HG03354 (cell line): ENCODE results near the gene CROCC.
"Not testable (repeated sequence)": the region's sequence is repeated elsewhere in the genome, so short reads cannot be mapped to it uniquely, and the experiment has no call there.

Experiments
- ATAC-seq: cut with Tn5 transposase; IDR thresholded peaks from one replicate; pipeline ENCODE4 v1.9.1; 2021; ENCODE audit warnings: mild to moderate bottlenecking; ENCODE audit not compliant: unreplicated experiment, poor library complexity, severe bottlenecking

Gene CROCC

GRCh38 chr1:16929146-16930041 lies 7.7 kb downstream of the CROCC start:
- not testable (repeated sequence) for ATAC-seq

- ATAC-seq: not testable (repeated sequence)
Observed at GRCh38 chr1:16931206-16931934, 9.6 kb downstream of the CROCC start.

GRCh38 chr1:16933945-16934344 lies 12.2 kb downstream of the CROCC start:
- not testable (repeated sequence) for ATAC-seq

- ATAC-seq: not testable (repeated sequence)
Observed at GRCh38 chr1:16936580-16936979, 14.8 kb downstream of the CROCC start.

GRCh38 chr1:16938351-16939321 lies 16.9 kb downstream of the CROCC start:
- ATAC-seq: no peak

- ATAC-seq: not testable (repeated sequence)
Observed at GRCh38 chr1:16939386-16940180, 17.9 kb downstream of the CROCC start.

- ATAC-seq: no peak
Observed at GRCh38 chr1:16944038-16944437, 22.3 kb downstream of the CROCC start.

DNA sequence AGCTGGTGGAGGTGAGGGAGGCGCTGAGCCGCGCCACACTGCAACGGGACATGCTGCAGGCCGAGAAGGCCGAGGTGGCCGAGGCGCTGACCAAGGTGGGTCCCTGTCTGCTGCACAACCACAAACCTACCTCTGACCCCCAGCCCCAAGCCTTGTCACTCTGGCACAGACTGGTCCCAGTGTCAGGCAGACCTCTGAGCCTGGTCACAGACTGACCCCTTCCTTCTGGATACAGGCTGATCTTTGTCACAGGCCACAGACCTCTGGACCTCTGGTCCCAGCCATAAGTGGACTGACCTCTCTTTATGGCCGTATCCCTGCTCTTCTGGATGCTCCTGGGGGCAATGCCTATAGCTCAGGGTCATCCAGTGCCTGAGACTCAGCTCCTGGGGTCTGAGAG lies 23.8 kb downstream of the CROCC start:
- not testable (repeated sequence) for ATAC-seq

- not testable (repeated sequence) for ATAC-seq
Observed at GRCh38 chr1:16946185-16946584, 24.5 kb downstream of the CROCC start.

DNA sequence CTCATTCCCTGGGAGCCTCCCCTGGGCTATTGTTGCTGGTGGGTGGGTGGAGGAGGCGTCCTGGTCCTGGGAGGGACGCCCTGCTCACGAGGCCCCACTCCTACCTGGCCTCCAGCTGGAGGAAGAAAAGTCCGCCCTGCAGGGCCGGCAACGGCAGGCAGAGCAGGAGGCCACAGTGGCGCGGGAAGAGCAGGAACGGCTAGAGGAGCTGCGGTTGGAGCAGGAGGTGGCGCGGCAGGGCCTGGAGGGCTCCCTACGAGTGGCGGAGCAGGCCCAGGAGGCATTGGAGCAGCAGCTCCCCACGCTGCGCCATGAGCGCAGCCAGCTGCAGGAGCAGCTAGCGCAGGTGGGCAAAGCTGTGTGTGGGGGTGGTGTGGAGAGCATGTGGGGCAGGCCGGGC lies 24.9 kb downstream of the CROCC start:
- ATAC-seq: no peak

GRCh38 chr1:16948282-16948891 lies 26.7 kb downstream of the CROCC start:
- not testable (repeated sequence) for ATAC-seq

- ATAC-seq: not testable (repeated sequence)
Observed at GRCh38 chr1:16949026-16949425, 27.3 kb downstream of the CROCC start.

DNA sequence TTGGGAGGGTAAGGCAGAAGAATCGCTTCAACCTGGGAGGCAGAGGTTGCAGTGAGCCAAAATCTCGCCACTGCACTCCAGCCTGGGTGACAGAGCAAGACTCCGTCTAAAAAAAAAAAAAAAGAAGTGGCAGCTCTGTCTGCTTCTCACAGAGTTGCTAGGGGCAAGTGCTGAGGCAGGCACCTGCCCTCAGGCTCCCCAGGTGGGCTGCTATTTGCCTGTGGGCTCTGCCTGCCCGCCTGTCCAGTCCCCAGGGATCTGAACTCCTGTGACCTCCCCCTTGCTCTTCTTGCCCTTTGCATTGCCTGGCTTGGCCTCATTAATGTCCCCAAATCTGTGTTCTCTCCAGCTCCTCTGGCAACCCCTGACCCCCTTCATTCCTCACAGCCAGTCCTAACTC lies 30.6 kb downstream of the CROCC start:
- ATAC-seq: not testable (repeated sequence)

DNA sequence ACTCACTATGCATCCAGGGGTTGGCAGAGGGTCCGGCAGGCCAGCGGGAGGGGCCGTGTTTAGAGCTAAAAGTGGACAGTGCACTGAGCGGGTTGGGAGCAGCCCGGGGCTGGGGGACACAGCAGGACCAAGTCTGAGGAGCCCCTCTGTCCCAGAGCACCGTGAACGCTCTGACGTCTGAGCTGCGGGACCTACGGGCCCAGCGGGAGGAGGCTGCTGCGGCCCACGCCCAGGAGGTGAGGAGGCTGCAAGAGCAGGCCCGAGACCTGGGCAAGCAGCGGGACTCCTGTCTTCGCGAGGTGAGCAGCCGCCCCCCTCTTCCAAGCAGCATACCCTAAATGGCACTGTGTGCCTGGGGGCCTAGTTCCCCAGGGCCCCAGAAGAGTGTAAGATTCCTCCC lies 32.8 kb downstream of the CROCC start:
- no peak for ATAC-seq

DNA sequence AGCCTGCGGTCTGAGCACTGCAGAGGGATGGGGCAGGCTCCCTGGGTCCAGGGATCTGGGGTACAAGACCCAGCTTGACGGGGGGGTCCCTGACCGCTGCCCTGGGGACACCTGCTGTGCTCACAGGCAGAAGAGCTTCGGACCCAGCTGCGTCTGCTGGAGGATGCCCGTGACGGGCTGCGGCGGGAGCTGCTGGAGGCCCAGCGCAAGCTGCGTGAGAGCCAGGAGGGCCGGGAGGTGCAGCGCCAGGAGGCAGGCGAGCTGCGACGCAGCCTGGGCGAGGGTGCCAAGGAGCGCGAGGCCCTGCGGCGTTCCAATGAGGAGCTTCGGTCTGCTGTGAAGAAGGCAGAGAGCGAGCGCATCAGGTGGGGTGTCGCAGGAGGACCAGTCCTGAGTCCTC lies 33.5 kb downstream of the CROCC start:
- ATAC-seq: no peak

- no peak for ATAC-seq
Observed at GRCh38 chr1:16956775-16957174, 35.0 kb downstream of the CROCC start.

GRCh38 chr1:16957731-16958130 lies 36.0 kb downstream of the CROCC start:
- no peak for ATAC-seq

DNA sequence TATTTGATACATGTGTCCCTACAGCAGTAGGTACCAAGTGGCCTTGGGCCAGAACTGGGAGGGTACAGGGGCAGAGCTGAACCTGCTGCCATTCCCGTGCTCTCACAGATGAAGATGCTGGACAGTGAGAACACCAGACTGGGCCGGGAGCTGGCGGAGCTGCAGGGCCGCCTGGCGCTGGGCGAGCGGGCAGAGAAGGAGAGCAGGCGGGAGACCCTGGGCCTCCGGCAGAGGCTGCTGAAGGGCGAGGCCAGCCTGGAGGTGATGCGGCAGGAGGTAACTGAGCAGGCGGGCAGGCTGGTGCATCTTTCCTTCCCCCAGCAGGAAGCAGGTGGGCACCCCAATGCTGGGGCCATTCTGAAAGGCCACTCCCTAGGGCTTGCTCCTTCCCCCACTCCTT lies 36.7 kb downstream of the CROCC start:
- ATAC-seq: no peak
